Measurements from ENCODE around the gene FNBP1L. TPM values are rescaled to one million over a fixed set of nuclear protein-coding genes. Genes with fewer than 3 reads are reported as not detected.

FNBP1L gene
- polyA plus RNA-seq, 1 donor (not counting 4 experiments of a cell fraction or from before 2014, with no cell fraction given), result 22.9 TPM

- no peak for TF ChIP-seq CTCF (optimal IDR thresholded peaks at IDR 0.05 in 1 of 3, IDR thresholded peaks at IDR 0.05 in 1 of 3, conservative IDR thresholded peaks at IDR 0.05 in 1 of 3; ENCODE audit: extremely low read depth in 1 of 3, insufficient read depth in 2 of 3, low read length in 3 of 3)
- TF ChIP-seq EZH2 (IDR thresholded peaks at IDR 0.05; ENCODE audit: low read length), result no peak
Measured at GRCh38 chr1:93438716-93439115, 9.2 kb upstream of the FNBP1L start.

GRCh38 chr1:93440272-93440671 lies 7.6 kb upstream of the FNBP1L start:
- no peak overlapping the region for H3K4me2 ChIP-seq (ENCODE audit: control insufficient read depth, extremely low read depth, insufficient read depth, low read depth, low read length)
- no peaks in the 10 kb centered on the region for H3K9me3 ChIP-seq (ENCODE audit: control insufficient read depth, low read depth, low read length)
- H3K79me2 ChIP-seq (ENCODE audit: control insufficient read depth, insufficient read depth, low read length), result no peaks in the 10 kb centered on the region
- peaks cover 3% of the 10 kb centered on the region for H3K4me1 ChIP-seq (ENCODE audit: control insufficient read depth, extremely low read depth, insufficient read depth, low read length)
- no peak overlapping the region for H3K27ac ChIP-seq (ENCODE audit: control insufficient read depth, insufficient read depth, low read length)
- H2AFZ ChIP-seq (ENCODE audit: control insufficient read depth, low read length), result no peak overlapping the region
- H3K4me3 ChIP-seq (ENCODE audit: control insufficient read depth in 2 of 3, extremely low read depth in 1 of 3, insufficient read depth in 2 of 3, low read depth in 1 of 3, low read length in 3 of 3), result no peak overlapping the region
- no peaks in the 10 kb centered on the region for H3K27me3 ChIP-seq (ENCODE audit: control insufficient read depth, extremely low read depth, insufficient read depth, low read length)
- no peaks in the 10 kb centered on the region for H4K20me1 ChIP-seq (ENCODE audit: control insufficient read depth, extremely low read depth, insufficient read depth, low read length)
- DNase-seq (ENCODE audit: low read depth, low spot score), result no peak
- H3K9me1 ChIP-seq (ENCODE audit: control insufficient read depth, extremely low read depth, insufficient read depth, low read length), result no peaks in the 10 kb centered on the region
- TF ChIP-seq EZH2 (IDR thresholded peaks at IDR 0.05; ENCODE audit: low read length), result no peak
- TF ChIP-seq CTCF (optimal IDR thresholded peaks at IDR 0.05 in 1 of 3, IDR thresholded peaks at IDR 0.05 in 1 of 3, conservative IDR thresholded peaks at IDR 0.05 in 1 of 3; ENCODE audit: extremely low read depth in 1 of 3, insufficient read depth in 2 of 3, low read length in 3 of 3), result no peak
- dilution Hi-C loops (cut with MboI; ENCODE audit: extremely low pct_ligation_motif_present, low sequenced_read_pairs), result no loop called here
- no peak for FAIRE-seq
- H3K9ac ChIP-seq (ENCODE audit: control insufficient read depth, extremely low read depth, insufficient read depth, low read length), result no peak overlapping the region
- H3K36me3 ChIP-seq (ENCODE audit: control insufficient read depth in 2 of 2, extremely low read depth in 1 of 2, insufficient read depth in 2 of 2, low read length in 2 of 2), result no peaks in the 10 kb centered on the region

More at GRCh38 chr1:93438716-93439115, 9.2 kb upstream of the FNBP1L start:
- Histone ChIP-seq H3K36me3 (ENCODE audit: control insufficient read depth in 2 of 2, extremely low read depth in 1 of 2, insufficient read depth in 2 of 2, low read length in 2 of 2) (no peaks in the 10 kb centered on the region), H3K9me3 (ENCODE audit: control insufficient read depth, low read depth, low read length) (no peaks in the 10 kb centered on the region), H3K4me1 (ENCODE audit: control insufficient read depth, extremely low read depth, insufficient read depth, low read length) (peaks cover 3% of the 10 kb centered on the region), H3K9ac (ENCODE audit: control insufficient read depth, extremely low read depth, insufficient read depth, low read length) (no peak overlapping the region), H3K9me1 (ENCODE audit: control insufficient read depth, extremely low read depth, insufficient read depth, low read length) (no peaks in the 10 kb centered on the region), H3K4me3 (ENCODE audit: control insufficient read depth in 2 of 3, extremely low read depth in 1 of 3, insufficient read depth in 2 of 3, low read depth in 1 of 3, low read length in 3 of 3) (no peak overlapping the region), H3K79me2 (ENCODE audit: control insufficient read depth, insufficient read depth, low read length) (no peaks in the 10 kb centered on the region), H3K4me2 (ENCODE audit: control insufficient read depth, extremely low read depth, insufficient read depth, low read depth, low read length) (no peak overlapping the region), H3K27ac (ENCODE audit: control insufficient read depth, insufficient read depth, low read length) (no peak overlapping the region), H3K27me3 (ENCODE audit: control insufficient read depth, extremely low read depth, insufficient read depth, low read length) (peaks cover 6% of the 10 kb centered on the region), H2AFZ (ENCODE audit: control insufficient read depth, low read length) (no peak overlapping the region), H4K20me1 (ENCODE audit: control insufficient read depth, extremely low read depth, insufficient read depth, low read length) (no peaks in the 10 kb centered on the region)
- dilution Hi-C loops (cut with MboI; ENCODE audit: extremely low pct_ligation_motif_present, low sequenced_read_pairs), result no loop called here
- no peak for FAIRE-seq
- no peak for DNase-seq (ENCODE audit: low read depth, low spot score)
